GM10266 (cell line): ENCODE data around the gene PROSER3.

Source experiments
- DNase-seq: peaks from one replicate; pipeline ENCODE4 v3.0.0; 2012; ENCODE audit errors: extremely low spot score
- CTCF ChIP-seq: IDR thresholded peaks from 2 replicates; pipeline ENCODE4 v1.5.1; 2012; ENCODE audit warnings: mild to moderate bottlenecking, low read depth; ENCODE audit not compliant: control insufficient read depth, insufficient read depth; ENCODE audit errors: missing control alignments

PROSER3 gene

GRCh38 chr19:35818445-35818844 is 60.5 kb downstream of the PROSER3 start:
- no peak for DNase-seq
- no peak for TF ChIP-seq CTCF
